Urinary bladder (tissue), 4 donors: ENCODE data around the gene AIF1L. TPM values are rescaled to one million over a fixed set of nuclear protein-coding genes. Genes with fewer than 3 reads are reported as not detected.

Source experiments
- DNase-seq: peaks from one replicate; pipeline ENCODE4 v3.0.0-alpha.2; 2015; ENCODE audit errors: extremely low spot score
- H3K27ac ChIP-seq: one replicate; pipeline ENCODE4 v1.5.1; 2013; ENCODE audit warnings: low read depth, mild to moderate bottlenecking, moderate library complexity
- H3K36me3 ChIP-seq: one replicate; pipeline ENCODE4 v1.6.1; 2013; ENCODE audit warnings: mild to moderate bottlenecking, moderate library complexity; ENCODE audit not compliant: insufficient read depth
- H3K4me1 ChIP-seq: one replicate; pipeline ENCODE4 v1.6.1; 2013; ENCODE audit warnings: mild to moderate bottlenecking, moderate library complexity; ENCODE audit not compliant: insufficient read depth
- H3K4me3 ChIP-seq: one replicate; pipeline ENCODE4 v1.5.1; 2013; ENCODE audit warnings: low read depth, low read length
- WGBS: extraction: QIAGEN DNeasy Blood & Tissue Kit; methylation state at CpG from one replicate; pipeline ENCODE4 v1.1.7; 2013; 5-methylcytosine and 5-hydroxymethylcytosine counted together
- polyA plus RNA-seq: library from polyadenylated mRNA; stranded (reverse); fragments of 200-250 nt; gene quantifications from one replicate; pipeline ENCODE4 v1.2.3, GENCODE V29; 2013
- total RNA-seq: library from RNA; depleted of rRNA; stranded (reverse); fragments of >200 nt; gene quantifications from one replicate; pipeline ENCODE4 v1.2.3, GENCODE V29; 2014
- donor health status: healthy with polysubstance abuse.
- donor health status: healthy.

AIF1L gene
- total RNA-seq (20.6 TPM), polyA plus RNA-seq (8.9 TPM)

GRCh38 chr9:131096269-131097125, at the start of gene AIF1L:
TSS of gene AIF1L (plus strand) at chr9:131096531. CDS start at chr9:131096630, 99 bp downstream.
- H3K4me1 ChIP-seq = no peaks in the 10 kb centered on the region
- under 1% methylated on average over 95 of the region's 99 CpGs for WGBS
- DNase-seq = no peak
- no peak within 1 kb of the TSS for H3K27ac ChIP-seq
- H3K4me3 ChIP-seq = peak within 1 kb of the TSS; percentile 45
- H3K36me3 ChIP-seq = no peaks in the 10 kb centered on the region

DNA sequence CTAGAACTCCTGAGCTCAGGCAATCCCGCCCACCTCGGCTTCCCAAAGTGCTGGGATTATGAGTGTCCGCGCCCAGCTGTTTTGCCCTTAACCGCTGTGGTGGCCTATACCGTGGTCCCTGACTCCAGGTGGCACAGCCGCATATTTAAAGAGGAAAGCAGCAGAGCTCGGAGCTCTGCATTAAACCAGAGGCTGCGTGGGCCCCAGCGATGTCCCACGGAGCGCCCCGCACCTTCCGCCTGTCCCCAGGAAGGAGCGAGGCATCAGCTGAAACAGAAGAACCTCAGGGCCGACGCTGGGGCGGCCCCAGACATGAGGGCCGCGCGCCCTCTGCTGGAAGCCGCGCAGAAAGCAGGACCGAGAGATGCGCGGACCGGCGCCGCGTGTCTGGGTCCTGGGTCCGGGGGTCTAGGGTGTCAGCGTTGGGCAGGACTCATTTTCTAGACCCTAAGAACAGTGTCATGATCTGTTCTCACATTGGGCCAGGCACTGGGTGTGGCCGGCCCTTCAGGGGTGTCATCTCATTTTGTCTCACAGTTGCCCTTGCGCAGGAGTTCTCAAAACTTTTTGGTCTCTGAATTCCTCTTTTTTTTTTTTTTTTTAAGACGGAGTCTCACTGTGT, 49.6 kb upstream of the AIF1L start:
- no peak for DNase-seq
- no peaks in the 10 kb centered on the region for H3K4me1 ChIP-seq
- 16% methylated on average over 34 of the region's 35 CpGs for WGBS
- H3K4me3 ChIP-seq = no peak overlapping the region
- H3K36me3 ChIP-seq = no peaks in the 10 kb centered on the region
- no peak overlapping the region for H3K27ac ChIP-seq

DNA sequence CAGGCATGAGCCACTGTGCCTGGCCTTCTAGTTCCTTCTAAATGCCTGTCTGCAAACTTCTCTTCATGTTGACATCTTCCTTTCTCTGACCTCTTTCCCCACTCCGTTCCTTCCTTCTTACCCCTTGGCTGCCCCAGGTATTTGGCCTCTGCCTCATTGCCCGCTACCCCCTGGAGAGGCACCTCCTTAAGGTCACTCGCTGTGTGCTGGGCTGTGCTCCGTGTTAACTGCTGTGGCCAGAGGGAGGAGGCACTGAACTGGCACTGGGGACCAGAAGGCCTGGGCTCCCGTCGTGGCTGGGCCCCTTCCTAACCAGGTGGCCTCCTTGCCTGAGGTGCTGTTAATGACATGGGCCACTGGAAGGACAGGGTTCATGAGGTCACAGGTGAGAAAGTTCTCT, 48.0 kb upstream of the AIF1L start:
- H3K4me3 ChIP-seq = no peak overlapping the region
- no peak for DNase-seq
- no peak overlapping the region for H3K27ac ChIP-seq
- H3K36me3 ChIP-seq = no peaks in the 10 kb centered on the region
- H3K4me1 ChIP-seq = no peaks in the 10 kb centered on the region
- WGBS = 49% methylated on average over 6 of the region's 6 CpGs

GRCh38 chr9:131048820-131049219, 47.5 kb upstream of the AIF1L start:
- H3K27ac ChIP-seq = no peak overlapping the region
- WGBS = 95% methylated on average over 8 of the region's 8 CpGs
- no peaks in the 10 kb centered on the region for H3K4me1 ChIP-seq
- no peak overlapping the region for H3K4me3 ChIP-seq
- H3K36me3 ChIP-seq = no peaks in the 10 kb centered on the region
- DNase-seq = no peak

DNA sequence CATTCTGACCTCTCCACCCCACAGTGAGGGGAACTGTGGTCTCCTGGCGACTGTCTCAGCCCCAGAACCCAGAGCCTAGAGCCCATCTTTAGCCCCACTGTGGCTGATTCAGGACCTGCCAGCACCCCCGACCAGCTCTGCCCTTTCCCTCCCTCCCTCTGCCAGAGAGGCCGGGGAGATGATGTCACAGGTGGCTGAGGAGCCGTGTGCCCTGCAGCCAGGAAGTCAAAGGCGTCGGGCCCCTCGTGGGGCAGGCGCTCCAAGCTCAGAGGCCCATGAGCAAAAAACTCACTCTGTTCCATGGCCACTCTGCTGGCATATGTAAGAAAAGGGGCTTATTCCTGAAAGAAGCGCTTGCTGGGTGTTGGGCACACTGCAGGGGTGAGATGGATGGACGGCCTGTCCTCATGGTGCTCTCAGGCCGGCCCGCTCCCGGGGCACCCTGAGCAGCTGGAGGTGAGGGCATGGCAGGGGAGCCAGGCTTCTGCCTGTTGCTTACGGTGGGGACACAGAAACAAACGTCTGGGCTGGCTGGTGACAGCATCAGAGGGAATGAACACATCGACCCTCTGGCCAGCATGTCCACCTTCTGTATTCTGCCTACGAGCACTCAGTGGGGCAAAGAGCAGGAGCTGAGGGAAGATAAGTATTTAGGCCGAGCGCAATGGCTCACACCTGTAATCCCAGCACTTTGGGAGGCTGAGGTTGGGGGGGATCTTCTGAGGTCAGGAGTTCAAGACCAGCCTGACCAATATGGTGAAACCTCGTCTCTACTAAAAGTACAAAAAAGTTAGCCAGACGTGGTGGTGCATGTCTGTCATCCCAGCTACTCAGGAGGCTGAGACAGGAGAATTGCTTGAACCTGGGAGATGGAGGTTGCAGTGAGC, 46.3 kb upstream of the AIF1L start:
- no peak for DNase-seq
- Histone ChIP-seq H3K36me3 (no peaks in the 10 kb centered on the region), H3K4me1 (no peaks in the 10 kb centered on the region), H3K27ac (no peak overlapping the region), H3K4me3 (no peak overlapping the region)
- WGBS = 76% methylated on average over 21 of the region's 21 CpGs

- WGBS = 96% methylated on average over 17 of the region's 17 CpGs
- no peaks in the 10 kb centered on the region for H3K4me1 ChIP-seq
- no peak overlapping the region for H3K27ac ChIP-seq
- no peaks in the 10 kb centered on the region for H3K36me3 ChIP-seq
- no peak overlapping the region for H3K4me3 ChIP-seq
- no peak for DNase-seq
Measured at GRCh38 chr9:131050831-131051230, 45.5 kb upstream of the AIF1L start.

GRCh38 chr9:131051592-131052517, 44.5 kb upstream of the AIF1L start:
- Histone ChIP-seq H3K4me3 (no peak overlapping the region), H3K27ac (no peak overlapping the region), H3K36me3 (no peaks in the 10 kb centered on the region), H3K4me1 (no peaks in the 10 kb centered on the region)
- WGBS = 86% methylated on average over 25 of the region's 25 CpGs
- no peak for DNase-seq

GRCh38 chr9:131053896-131054295, 42.4 kb upstream of the AIF1L start:
- DNase-seq = no peak
- Histone ChIP-seq H3K4me1 (no peaks in the 10 kb centered on the region), H3K36me3 (no peaks in the 10 kb centered on the region), H3K4me3 (no peak overlapping the region), H3K27ac (no peak overlapping the region)
- WGBS = 85% methylated on average over 3 of the region's 3 CpGs

DNA sequence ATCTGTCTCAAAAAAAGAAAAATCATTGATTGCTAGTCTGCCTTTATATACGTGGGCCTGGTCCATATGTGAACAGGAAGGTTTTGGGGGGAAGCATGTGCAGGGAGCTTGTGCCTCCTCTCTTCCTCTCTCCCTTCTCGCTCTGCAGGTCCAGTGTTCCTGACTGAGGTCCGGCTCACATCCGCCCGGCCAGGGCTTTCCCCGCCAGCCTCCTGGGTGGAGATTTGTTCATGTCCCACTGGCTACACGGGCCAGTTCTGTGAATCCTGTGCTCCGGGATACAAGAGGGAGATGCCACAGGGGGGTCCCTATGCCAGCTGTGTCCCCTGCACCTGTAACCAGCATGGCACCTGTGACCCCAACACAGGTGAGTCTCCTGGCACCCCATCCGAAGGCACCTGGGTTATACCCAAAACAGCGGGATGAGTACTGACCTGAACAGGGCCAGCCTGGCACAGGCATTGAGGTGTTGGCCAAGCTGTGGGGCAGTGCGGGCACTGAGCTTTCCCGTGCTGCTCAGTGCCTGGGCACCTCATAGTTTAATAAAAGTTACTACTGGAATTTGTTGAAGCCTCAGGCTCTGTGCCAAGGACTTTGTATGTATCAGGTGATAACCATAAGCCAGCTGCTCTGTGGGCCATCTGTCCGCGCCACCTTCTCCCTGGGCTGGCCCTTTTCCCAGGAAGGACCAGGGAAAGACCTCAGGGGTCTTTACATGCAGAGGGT, 39.4 kb upstream of the AIF1L start:
- no peaks in the 10 kb centered on the region for H3K4me1 ChIP-seq
- H3K27ac ChIP-seq = no peak overlapping the region
- no peak for DNase-seq
- H3K36me3 ChIP-seq = no peaks in the 10 kb centered on the region
- H3K4me3 ChIP-seq = no peak overlapping the region
- WGBS = 88% methylated on average over 14 of the region's 14 CpGs

- 73% methylated on average over 21 of the region's 21 CpGs for WGBS
- Histone ChIP-seq H3K27ac (no peak overlapping the region), H3K4me3 (no peak overlapping the region), H3K4me1 (no peaks in the 10 kb centered on the region), H3K36me3 (no peaks in the 10 kb centered on the region)
- no peak for DNase-seq
Measured at GRCh38 chr9:131060900-131061630, 35.3 kb upstream of the AIF1L start.

GRCh38 chr9:131062969-131063368, 33.4 kb upstream of the AIF1L start:
- no peak overlapping the region for H3K27ac ChIP-seq
- DNase-seq = no peak
- H3K4me3 ChIP-seq = no peak overlapping the region
- 74% methylated on average over 9 of the region's 9 CpGs for WGBS
- no peaks in the 10 kb centered on the region for H3K36me3 ChIP-seq
- no peaks in the 10 kb centered on the region for H3K4me1 ChIP-seq

DNA sequence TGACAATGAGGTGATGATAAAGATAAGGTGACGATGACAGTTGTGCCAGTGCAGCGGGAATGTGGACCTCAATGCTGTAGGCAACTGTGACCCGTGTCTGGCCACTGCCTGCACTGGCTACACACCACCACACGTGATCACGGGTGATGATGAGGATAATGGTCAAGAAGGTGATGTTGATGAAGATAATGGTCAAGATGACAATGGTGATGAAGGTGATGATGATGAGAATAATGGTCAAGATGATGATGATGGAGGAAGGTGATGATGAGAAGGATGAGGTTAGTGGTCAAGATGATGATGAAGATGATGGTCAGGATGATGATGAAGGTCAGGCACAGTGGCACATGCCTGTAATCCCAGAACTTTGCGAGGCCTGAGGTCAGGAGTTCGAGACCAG, 30.7 kb upstream of the AIF1L start:
- Histone ChIP-seq H3K4me1 (no peaks in the 10 kb centered on the region), H3K27ac (no peak overlapping the region), H3K36me3 (no peaks in the 10 kb centered on the region), H3K4me3 (no peak overlapping the region)
- 94% methylated on average over 7 of the region's 7 CpGs for WGBS
- no peak for DNase-seq
